Neural progenitor cell (in vitro differentiated cells): Measurements from ENCODE around the gene YAP1.

Experiments used
- EZH2 ChIP-seq: fragments of 200-600 bp; sonication (generic); IDR thresholded peaks from 2 replicates; pipeline ENCODE4 v1.6.1; 2017; ENCODE audit warnings: antibody characterized with exemption, mild to moderate bottlenecking, moderate library complexity
- TF ChIP-seq, protein P1 (sequence below): fragments of 200-600 bp; sonication (generic); IDR thresholded peaks from 2 replicates; pipeline ENCODE4 v1.5.1; 2017; ENCODE audit warnings: antibody characterized with exemption, mild to moderate bottlenecking

DNA sequence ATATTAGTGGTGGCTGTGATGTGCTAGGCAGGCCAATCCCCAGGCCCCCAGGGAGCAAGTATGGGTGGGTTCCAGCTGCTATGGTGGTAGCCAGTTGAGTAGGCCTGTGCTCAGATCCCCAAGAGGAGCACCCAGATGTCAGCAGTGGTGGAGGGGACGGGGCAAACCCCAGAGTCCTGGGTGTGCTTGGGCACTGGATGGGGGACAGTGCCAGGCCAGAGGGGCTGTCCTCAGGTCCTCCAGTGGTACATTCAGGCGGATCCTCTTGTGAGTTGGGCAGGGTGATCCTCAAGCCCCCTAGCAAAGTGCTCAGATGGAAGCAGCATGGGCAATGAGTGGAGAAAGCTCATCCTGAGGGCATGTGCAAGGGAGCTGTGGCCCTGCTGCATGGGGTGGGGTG lies 37.0 kb upstream of the YAP1 start:
- TF ChIP-seq, protein P1, sequence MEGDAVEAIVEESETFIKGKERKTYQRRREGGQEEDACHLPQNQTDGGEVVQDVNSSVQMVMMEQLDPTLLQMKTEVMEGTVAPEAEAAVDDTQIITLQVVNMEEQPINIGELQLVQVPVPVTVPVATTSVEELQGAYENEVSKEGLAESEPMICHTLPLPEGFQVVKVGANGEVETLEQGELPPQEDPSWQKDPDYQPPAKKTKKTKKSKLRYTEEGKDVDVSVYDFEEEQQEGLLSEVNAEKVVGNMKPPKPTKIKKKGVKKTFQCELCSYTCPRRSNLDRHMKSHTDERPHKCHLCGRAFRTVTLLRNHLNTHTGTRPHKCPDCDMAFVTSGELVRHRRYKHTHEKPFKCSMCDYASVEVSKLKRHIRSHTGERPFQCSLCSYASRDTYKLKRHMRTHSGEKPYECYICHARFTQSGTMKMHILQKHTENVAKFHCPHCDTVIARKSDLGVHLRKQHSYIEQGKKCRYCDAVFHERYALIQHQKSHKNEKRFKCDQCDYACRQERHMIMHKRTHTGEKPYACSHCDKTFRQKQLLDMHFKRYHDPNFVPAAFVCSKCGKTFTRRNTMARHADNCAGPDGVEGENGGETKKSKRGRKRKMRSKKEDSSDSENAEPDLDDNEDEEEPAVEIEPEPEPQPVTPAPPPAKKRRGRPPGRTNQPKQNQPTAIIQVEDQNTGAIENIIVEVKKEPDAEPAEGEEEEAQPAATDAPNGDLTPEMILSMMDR: no peak
- no peak for TF ChIP-seq EZH2
